ENCODE data around the gene MYCL. TPM values are rescaled to one million over a fixed set of nuclear protein-coding genes. Genes with fewer than 3 reads are reported as not detected.

MYCL gene
- total RNA-seq, 2 experiments from 2014 or later, result 0.11 to 0.16 TPM

DNA sequence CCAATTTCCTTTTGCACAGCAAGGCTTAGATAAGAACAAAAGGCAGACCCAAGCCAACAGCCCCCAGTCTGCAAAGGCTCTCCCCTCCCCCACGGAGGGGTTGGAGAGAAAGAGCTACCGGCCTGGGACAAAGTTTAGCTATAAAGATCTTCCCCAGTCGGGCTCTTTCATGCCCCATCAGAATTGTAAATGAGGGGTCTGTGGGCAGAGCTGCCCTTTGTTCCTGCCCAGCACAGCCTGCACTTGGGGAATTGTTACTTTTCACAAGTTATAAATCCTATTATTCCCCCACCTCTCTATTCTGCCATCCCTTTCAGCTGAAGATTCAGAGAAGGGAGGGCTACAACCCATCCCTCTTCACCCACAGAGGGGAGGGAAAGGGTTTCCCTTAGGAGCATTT, 3.5 kb downstream of the MYCL start:
- POLR2A ChIA-PET, result interaction anchor here (0.5 kb wide), 1 partner anchor 13 kb away, joined by 5 read pairs; no protein-coding TSS in a partner anchor
- no peak for DNase-seq
- intact Hi-C loops (cut with DNase I, micrococcal nuclease), result no loop called here
- CTCF ChIA-PET, result no interaction called here
- no peak for ATAC-seq
- H3K4me1 Mint-ChIP-seq, result peaks cover 2% of the 10 kb centered on the region
- no peak overlapping the region for H3K27ac Mint-ChIP-seq
- no peak overlapping the region for H3K4me3 Mint-ChIP-seq
- H3K36me3 Mint-ChIP-seq (ENCODE audit: low read depth), result no peaks in the 10 kb centered on the region
- no peaks in the 10 kb centered on the region for H3K9me3 Mint-ChIP-seq (ENCODE audit: low read depth)
- peaks cover 50% of the 10 kb centered on the region for H3K27me3 Mint-ChIP-seq

DNA sequence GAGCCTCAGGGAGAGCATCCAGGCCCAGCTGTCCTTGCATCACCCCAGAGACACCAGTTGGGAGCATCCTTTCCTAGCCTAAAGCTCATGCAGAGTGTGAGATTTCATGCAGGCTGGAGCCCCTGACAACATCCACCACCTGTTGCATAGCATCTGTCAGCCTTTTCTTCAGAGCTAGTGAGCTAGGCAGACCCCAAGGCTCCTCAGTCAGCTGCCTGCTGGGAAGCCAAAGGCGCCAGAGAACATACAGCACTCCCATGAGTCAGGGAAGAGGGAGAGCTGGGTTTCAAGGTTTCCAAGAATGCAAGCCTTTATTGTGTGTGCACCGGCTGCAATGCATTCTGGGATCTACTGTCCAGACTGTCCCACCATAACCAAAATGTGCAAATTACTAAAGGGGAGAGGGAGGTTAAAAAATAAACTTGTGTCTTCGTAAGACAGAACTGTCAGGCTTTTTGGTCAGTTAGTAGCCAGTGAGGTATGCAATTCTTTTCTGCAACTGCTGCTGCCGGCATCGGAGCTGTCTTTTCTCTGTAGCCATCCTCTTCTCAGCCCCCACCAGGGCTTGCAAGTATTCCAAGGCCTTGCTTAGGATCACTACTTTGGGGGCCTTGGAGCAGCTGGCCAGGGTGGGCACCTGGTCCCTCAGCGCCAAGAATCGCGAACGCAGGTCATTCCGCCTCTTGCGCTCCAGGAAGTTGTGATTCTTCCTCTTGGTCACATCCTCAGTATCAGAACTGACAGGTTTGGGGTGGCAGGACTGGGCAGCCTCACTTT, 4.6 kb downstream of the MYCL start:
- ATAC-seq (no peak), DNase-seq (no peak)
- Mint-ChIP-seq H3K4me1 (no peaks in the 10 kb centered on the region), H3K9me3 (ENCODE audit: low read depth) (no peaks in the 10 kb centered on the region), H3K4me3 (no peak overlapping the region), H3K27me3 (peaks cover 47% of the 10 kb centered on the region), H3K36me3 (ENCODE audit: low read depth) (no peaks in the 10 kb centered on the region), H3K27ac (no peak overlapping the region)
- ChIA-PET CTCF (interaction anchor here (0.6 to 1.2 kb wide), 3 partner anchors 23 to 287 kb away, joined by 3 to 5 read pairs (median 3); no protein-coding TSS in a partner anchor), POLR2A (interaction anchor here (0.5 kb wide), 1 partner anchor 27 kb away, joined by 6 read pairs; no protein-coding TSS in a partner anchor)
- intact Hi-C loops (cut with DNase I, micrococcal nuclease), result no loop called here

DNA sequence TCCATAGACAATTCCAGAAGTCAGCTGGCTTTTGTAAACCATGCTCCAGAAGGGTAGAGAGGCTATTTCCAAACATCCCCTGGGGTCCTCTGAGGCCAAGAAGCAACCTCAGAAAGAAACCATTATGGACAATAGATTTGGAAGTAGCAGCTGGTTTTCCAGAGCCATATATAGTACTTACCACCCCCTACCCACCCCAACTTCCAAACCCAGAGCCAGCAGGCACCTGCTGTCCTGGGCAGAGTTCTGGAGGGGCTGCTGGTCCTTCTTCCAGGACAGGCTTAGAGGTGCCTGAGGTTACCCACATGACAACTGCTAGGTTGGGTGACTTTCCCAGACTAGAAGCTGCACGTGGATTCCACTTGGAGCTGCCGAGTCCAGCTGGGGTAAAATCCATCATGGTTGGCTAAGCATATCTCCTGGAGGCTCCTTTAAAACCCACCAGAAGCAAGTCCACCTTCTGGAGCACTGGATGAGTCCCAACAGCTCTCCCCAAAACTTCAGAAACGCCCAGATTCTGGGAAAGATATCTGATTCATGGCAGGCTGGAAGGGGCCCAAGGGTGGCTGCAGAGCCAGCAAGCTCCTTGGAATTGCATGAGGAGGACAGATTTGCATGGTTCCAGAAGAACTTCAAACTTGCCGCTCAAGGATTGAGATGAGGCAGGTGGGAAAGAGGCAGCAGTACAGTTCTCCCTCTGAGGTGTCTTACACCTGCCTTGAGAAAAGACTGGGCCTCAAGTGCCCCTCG, 5.8 kb downstream of the MYCL start:
- no peak for DNase-seq
- Mint-ChIP-seq H3K4me3 (no peak overlapping the region), H3K4me1 (no peaks in the 10 kb centered on the region), H3K36me3 (ENCODE audit: low read depth) (no peaks in the 10 kb centered on the region), H3K27me3 (peaks cover 50% of the 10 kb centered on the region), H3K9me3 (ENCODE audit: low read depth) (no peaks in the 10 kb centered on the region), H3K27ac (no peak overlapping the region)
- ATAC-seq, result no peak
- POLR2A ChIA-PET, result interaction anchor here (0.5 to 0.9 kb wide), 2 partner anchors 54 to 98 kb away, joined by 3 to 8 read pairs; no protein-coding TSS in a partner anchor
- CTCF ChIA-PET, result interaction anchor here (0.7 kb wide), 1 partner anchor 41 kb away, joined by 3 read pairs; no protein-coding TSS in a partner anchor
- intact Hi-C loops (cut with DNase I, micrococcal nuclease), result no loop called here

DNA sequence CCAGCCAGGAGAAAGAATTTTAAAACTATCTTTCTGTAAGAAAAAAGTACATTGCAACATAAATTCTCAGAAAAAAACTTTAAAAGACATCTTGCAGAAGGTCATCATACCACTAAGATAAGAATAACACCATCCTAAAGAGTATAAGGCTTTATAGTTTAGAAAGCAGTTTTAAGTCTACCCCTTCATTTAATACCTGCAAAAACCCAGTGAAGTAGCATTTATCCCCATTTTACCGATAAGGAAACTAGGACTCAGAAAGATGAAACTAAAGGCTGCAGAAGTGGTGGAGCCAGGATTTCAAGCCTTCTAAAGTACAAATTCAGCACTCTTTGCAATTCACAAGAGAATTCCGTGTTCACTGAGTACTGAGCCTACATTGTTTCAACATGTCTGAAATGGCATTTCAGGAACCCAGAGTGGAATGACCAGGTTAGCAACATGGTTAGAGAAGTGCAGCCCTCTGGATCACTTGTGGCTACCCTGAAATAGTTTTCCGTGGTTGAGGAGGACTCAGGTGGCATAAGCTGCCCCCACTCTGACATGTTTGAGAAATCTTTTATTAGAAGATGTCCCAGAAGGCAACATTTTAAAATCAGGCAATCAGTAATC, 6.7 kb downstream of the MYCL start:
- peaks cover 49% of the 10 kb centered on the region for H3K27me3 Mint-ChIP-seq
- no peak overlapping the region for H3K27ac Mint-ChIP-seq
- H3K4me1 Mint-ChIP-seq, result no peaks in the 10 kb centered on the region
- ChIA-PET CTCF (interaction anchor here (1.3 kb wide), 1 partner anchor 49 kb away, joined by 4 read pairs; no protein-coding TSS in a partner anchor), POLR2A (no interaction called here)
- ATAC-seq, result no peak
- H3K9me3 Mint-ChIP-seq (ENCODE audit: low read depth), result no peaks in the 10 kb centered on the region
- H3K36me3 Mint-ChIP-seq (ENCODE audit: low read depth), result no peaks in the 10 kb centered on the region
- H3K4me3 Mint-ChIP-seq, result no peak overlapping the region
- no peak for DNase-seq
- intact Hi-C loops (cut with DNase I, micrococcal nuclease), result no loop called here

DNA sequence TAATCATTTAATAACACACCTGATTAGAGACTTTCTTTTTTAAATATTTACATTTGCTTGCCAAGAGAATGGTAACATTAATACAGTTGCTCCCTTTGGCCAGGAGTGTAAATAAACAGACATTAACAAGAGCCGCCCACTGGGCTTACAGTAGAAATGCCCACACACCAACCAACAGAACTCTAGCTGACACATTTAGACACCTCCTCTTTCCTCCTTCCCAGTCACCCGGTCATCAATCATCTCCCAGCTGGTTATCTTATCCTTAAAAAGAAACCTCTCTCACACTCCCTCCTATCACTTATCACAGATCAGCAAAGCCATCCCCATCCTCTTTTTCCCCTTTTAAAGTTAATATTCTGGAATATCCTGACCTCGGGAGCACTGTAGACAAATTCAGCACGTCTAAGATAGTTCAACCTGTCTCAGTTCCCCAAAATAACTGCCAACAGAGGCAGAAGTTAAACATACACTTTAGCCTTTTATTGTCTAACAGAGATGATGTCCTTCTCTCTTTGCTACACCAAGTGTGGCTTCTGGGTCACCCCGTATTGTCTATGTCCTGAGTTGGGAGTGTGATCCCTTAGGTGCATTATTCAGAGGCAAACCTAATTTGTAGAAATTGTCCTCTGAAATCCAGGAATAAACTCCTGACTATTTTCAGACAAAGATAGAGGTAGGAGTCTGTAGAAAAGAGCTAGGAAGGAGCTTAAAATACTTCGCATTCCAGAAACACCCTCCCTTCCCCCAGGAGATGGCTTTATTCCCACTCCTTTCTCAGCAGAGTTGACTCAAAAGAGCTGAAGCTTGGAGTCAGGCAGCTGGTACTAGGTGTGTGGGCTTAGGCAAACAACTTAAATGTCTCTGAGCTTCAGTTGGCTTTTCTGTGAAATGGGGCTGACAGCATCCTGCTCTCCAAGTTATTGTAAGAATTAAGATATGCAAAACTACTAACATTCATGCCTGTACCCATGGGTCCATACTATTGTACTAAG, 8.8 kb downstream of the MYCL start:
- DNase-seq (no peak), ATAC-seq (no peak)
- no peaks in the 10 kb centered on the region for H3K9me3 Mint-ChIP-seq (ENCODE audit: low read depth)
- H3K27ac Mint-ChIP-seq, result no peak overlapping the region
- peaks cover 36% of the 10 kb centered on the region for H3K27me3 Mint-ChIP-seq
- no peak overlapping the region for H3K4me3 Mint-ChIP-seq
- CTCF ChIA-PET, result interaction anchor here (0.6 kb wide), 1 partner anchor 55 kb away, joined by 3 read pairs; no protein-coding TSS in a partner anchor
- H3K36me3 Mint-ChIP-seq (ENCODE audit: low read depth), result no peaks in the 10 kb centered on the region
- no peaks in the 10 kb centered on the region for H3K4me1 Mint-ChIP-seq
- POLR2A ChIA-PET, result no interaction called here
- intact Hi-C loops (cut with DNase I, micrococcal nuclease), result no loop called here

DNA sequence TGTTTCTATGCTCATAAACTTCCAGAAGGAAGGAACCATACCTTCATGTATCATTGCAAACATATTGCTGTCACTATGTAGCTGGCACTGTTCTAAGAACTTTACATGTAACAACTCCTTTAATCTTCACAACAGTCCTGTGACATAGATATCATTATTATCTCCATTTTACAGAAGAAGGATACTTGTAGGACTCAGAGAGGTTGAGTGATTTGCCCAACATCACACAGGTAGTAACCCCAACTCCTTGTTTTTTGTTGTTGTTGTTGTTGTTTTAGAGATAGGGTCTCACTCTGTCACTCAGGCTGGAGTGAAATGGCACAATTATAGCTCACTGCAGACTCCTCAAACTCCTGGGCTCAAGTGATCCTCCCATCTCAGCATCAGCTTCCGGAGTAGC, 10.8 kb downstream of the MYCL start:
- DNase-seq, result no peak
- no peaks in the 10 kb centered on the region for H3K4me1 Mint-ChIP-seq
- no peak for ATAC-seq
- H3K36me3 Mint-ChIP-seq (ENCODE audit: low read depth), result no peaks in the 10 kb centered on the region
- no peak overlapping the region for H3K4me3 Mint-ChIP-seq
- H3K9me3 Mint-ChIP-seq (ENCODE audit: low read depth), result no peaks in the 10 kb centered on the region
- ChIA-PET CTCF (no interaction called here), POLR2A (interaction anchor here (0.6 to 0.7 kb wide), 2 partner anchors 78 to 243 kb away, joined by 3 to 7 read pairs; no protein-coding TSS in a partner anchor)
- intact Hi-C loops (cut with DNase I, micrococcal nuclease), result no loop called here
- peaks cover 26% of the 10 kb centered on the region for H3K27me3 Mint-ChIP-seq
- no peak overlapping the region for H3K27ac Mint-ChIP-seq

DNA sequence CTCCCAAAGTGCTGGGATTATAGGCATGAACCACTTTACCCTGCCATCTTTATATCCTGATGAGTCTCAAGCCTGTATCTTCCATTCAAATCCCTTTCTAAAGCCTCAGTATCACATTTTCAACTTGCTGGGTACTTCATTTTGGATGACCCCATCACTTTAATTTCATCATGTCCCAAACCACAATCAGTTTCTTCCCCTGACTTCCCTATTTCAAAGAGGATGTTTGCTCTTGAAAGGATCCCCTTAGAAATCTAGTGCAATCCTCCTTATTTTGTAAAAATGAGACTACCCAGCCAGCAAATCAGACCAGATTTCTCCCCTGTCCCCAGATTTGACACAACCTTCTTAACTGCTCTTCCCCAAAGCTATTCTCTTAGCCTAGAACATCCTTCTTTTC, 11.4 kb downstream of the MYCL start:
- DNase-seq, result no peak
- Mint-ChIP-seq H3K4me3 (no peak overlapping the region), H3K27ac (no peak overlapping the region), H3K4me1 (no peaks in the 10 kb centered on the region), H3K36me3 (ENCODE audit: low read depth) (no peaks in the 10 kb centered on the region), H3K27me3 (peaks cover 24% of the 10 kb centered on the region), H3K9me3 (ENCODE audit: low read depth) (no peaks in the 10 kb centered on the region)
- no peak for ATAC-seq
- CTCF ChIA-PET, result interaction anchor here (1.0 kb wide), 1 partner anchor 12 kb away, joined by 4 read pairs; the partner anchor contains the start of gene MYCL
- intact Hi-C loops (cut with DNase I, micrococcal nuclease), result no loop called here
- POLR2A ChIA-PET, result no interaction called here

DNA sequence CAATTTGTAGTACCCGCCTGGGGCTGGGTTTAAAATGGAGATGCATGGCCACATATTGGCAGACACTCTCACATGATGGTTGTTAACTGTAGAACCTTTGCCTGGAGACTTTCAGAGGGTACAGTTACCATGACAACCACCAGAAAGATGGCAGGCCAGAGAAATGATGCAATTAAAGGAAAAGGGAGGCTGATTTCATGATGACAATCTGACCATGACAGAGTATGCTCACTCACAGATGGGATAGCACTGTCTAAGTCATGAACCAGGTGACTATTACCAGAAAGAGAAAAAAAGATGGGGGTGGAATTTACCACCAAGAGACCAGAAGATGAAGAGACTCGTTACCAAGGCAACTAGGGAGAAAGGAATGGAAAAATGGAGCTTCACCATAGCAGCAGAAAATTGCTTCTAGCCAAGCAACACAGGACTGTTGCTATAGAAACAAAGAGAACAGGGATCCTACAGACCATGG, 14.9 kb downstream of the MYCL start:
- DNase-seq (peak; percentile 27), ATAC-seq (peak; percentile 52)
- no peak overlapping the region for H3K27ac Mint-ChIP-seq
- H3K4me1 Mint-ChIP-seq, result peaks cover 8% of the 10 kb centered on the region
- no peak overlapping the region for H3K4me3 Mint-ChIP-seq
- POLR2A ChIA-PET, result no interaction called here
- no peaks in the 10 kb centered on the region for H3K9me3 Mint-ChIP-seq (ENCODE audit: low read depth)
- H3K36me3 Mint-ChIP-seq (ENCODE audit: low read depth), result peaks cover 4% of the 10 kb centered on the region
- peaks cover 5% of the 10 kb centered on the region for H3K27me3 Mint-ChIP-seq
- CTCF ChIA-PET, result interaction anchor here (0.6 to 1.0 kb wide), 4 partner anchors 15 to 71 kb away, joined by 3 to 4 read pairs (median 3); partner anchors contain the start of gene MYCL
- intact Hi-C loops (cut with DNase I, micrococcal nuclease), result no loop called here

DNA sequence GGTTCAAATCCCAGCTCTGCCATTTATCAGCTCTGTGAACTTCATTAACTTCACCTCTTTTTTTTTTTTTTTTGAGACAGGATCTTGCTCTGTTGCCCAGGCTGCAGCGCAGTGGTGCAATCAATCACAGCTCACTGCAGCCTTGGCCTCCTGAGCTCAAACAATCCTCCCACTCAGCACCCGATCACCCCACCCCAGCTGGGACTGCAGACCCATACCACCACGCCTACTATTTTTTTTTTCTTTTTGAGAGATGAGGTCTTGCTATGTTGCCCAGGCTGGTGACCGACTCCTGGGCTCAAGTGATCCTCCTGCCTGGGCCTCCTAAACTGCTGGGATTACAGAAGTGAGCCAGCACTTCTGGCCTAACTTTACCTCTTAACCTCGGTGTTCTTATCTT, 16.2 kb downstream of the MYCL start:
- ChIA-PET POLR2A (interaction anchor here (0.7 kb wide), 1 partner anchor 13 kb away, joined by 5 read pairs; no protein-coding TSS in a partner anchor), CTCF (no interaction called here)
- Mint-ChIP-seq H3K4me1 (peaks cover 16% of the 10 kb centered on the region), H3K36me3 (ENCODE audit: low read depth) (peaks cover 11% of the 10 kb centered on the region), H3K27me3 (peaks cover 4% of the 10 kb centered on the region), H3K27ac (peak overlapping the region; percentile 29), H3K9me3 (ENCODE audit: low read depth) (no peaks in the 10 kb centered on the region), H3K4me3 (no peak overlapping the region)
- DNase-seq, result no peak
- no peak for ATAC-seq
- intact Hi-C loops (cut with DNase I, micrococcal nuclease), result no loop called here

DNA sequence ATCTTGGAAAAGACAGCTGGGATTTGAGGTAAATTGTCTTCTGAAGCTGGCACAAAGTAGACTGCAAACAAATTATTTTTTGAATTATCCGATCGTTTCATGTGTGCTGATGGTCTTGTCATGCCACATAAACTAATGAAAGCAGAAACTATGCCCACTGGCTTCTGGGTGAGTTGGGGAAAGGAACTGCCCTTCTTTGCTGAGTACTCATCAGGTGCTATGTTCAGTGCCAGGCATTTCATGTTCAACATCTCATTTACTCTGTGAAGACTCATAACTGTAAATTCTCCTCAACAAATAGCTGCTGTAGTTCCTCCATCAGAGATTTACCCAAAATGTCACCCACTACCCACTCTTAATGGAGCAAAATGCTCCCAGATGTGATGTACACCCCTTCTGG, 19.6 kb downstream of the MYCL start:
- Mint-ChIP-seq H3K9me3 (ENCODE audit: low read depth) (no peaks in the 10 kb centered on the region), H3K27me3 (no peaks in the 10 kb centered on the region), H3K4me3 (peak overlapping the region; percentile 92), H3K4me1 (peaks cover 39% of the 10 kb centered on the region), H3K36me3 (ENCODE audit: low read depth) (peaks cover 24% of the 10 kb centered on the region), H3K27ac (peak overlapping the region; percentile 10)
- ChIA-PET CTCF (interaction anchor here (1.0 to 1.4 kb wide), 4 partner anchors 18 to 266 kb away, joined by 3 to 5 read pairs (median 4); partner anchors contain the start of gene MYCL), POLR2A (no interaction called here)
- no peak for DNase-seq
- ATAC-seq, result no peak
- intact Hi-C loops (cut with DNase I, micrococcal nuclease), result loop anchor here in 1 of 2 experiments (5.0 kb wide), 1 partner anchor 35 kb away; no protein-coding TSS in a partner anchor

All from activated CD4-positive, alpha-beta T cell treated with anti-CD3 and anti-CD28 coated beads for 36 hours (primary cell).